Gastrocnemius medialis (tissue), 4 donors: ENCODE measurements around the gene IL20RA. TPM values are rescaled to one million over a fixed set of nuclear protein-coding genes. Genes with fewer than 3 reads are reported as not detected.
"Not testable (repeated sequence)": the region's sequence is repeated elsewhere in the genome, so short reads cannot be mapped to it uniquely, and the experiment has no call there.

Source experiments
- ATAC-seq, 2 donors: fragments of 150-250 bp; one replicate each; pipeline ENCODE4 v1.9.1; 2016
- DNase-seq, 2 donors: peaks; one replicate each; pipeline ENCODE4 v3.0.0-alpha.2; 2019
- H3K27ac ChIP-seq, 4 donors: fragments of 200-600 bp; sonication (generic); 1 replicate in 1 of 4; 2 replicates in 3 of 4; pipeline ENCODE4 v1.5.1; 2016 to 2018; ENCODE audit warnings: mild to moderate bottlenecking in 2 of 4, moderate library complexity in 1 of 4
- H3K27me3 ChIP-seq, 3 donors: fragments of 200-600 bp; sonication (generic) in 2 of 3; 1 replicate in 1 of 3; 2 replicates in 2 of 3; pipeline versions ENCODE4 v1.5.1 to v1.6.0; 2016 to 2019; ENCODE audit warnings: mild to moderate bottlenecking in 1 of 3, moderate library complexity in 1 of 3
- H3K36me3 ChIP-seq, 2 donors: fragments of 200-600 bp; sonication (generic) in 1 of 2; one replicate each; pipeline ENCODE4 v1.5.1; 2017 to 2018
- H3K4me1 ChIP-seq, 2 donors: fragments of 200-600 bp; sonication (generic) in 1 of 2; one replicate each; pipeline ENCODE4 v1.5.1; 2016 to 2017; ENCODE audit warnings: mild to moderate bottlenecking in 2 of 2
- H3K4me3 ChIP-seq, 4 donors: fragments of 200-600 bp; sonication (generic) in 3 of 4; 1 replicate in 1 of 4; 2 replicates in 3 of 4; pipeline ENCODE4 v1.5.1; 2016 to 2019; ENCODE audit warnings: mild to moderate bottlenecking in 2 of 4
- H3K9me3 ChIP-seq, 3 donors: fragments of 200-600 bp; sonication (generic) in 2 of 3; 1 replicate in 1 of 3; 2 replicates in 2 of 3; pipeline ENCODE4 v1.5.1; 2016 to 2019
- POLR2A ChIP-seq, 2 donors: fragments of 450-650 bp; IDR thresholded peaks; one replicate each; pipeline ENCODE4 v1.6.1; 2017; ENCODE audit warnings: antibody characterized with exemption in 2 of 2, mild to moderate bottlenecking in 2 of 2, moderate library complexity in 2 of 2
- in situ Hi-C, 4 donors: fragments of 200-750 bp; cut with MboI; loops; one replicate each; pipeline versions ENCODE4 v1.15.0 to v1.8.0; 2017; ENCODE audit warnings: low sequenced_read_pairs in 4 of 4
- intact Hi-C: fragments of 100-400 bp; cut with DNase I; formaldehyde crosslinking; loops from one replicate; pipeline ENCODE4 v1.15.1; 2023; ENCODE audit warnings: low total_unique reads
- total RNA-seq, 4 donors: library from RNA; depleted of rRNA; stranded (reverse); fragments of >200 nt; gene quantifications; one replicate each; pipeline versions ENCODE4 v1.1.0 to v1.2.3, GENCODE V29; 2016
- TF ChIP-seq, protein P1 (sequence below), 5 experiments: fragments of 450-650 bp in 3 of 5; fragments of 200-600 bp in 2 of 5; sonication (generic) in 2 of 5; IDR thresholded peaks in 4 of 5; conservative IDR thresholded peaks in 1 of 5; 1 replicate in 4 of 5; 2 replicates in 1 of 5; pipeline ENCODE4 v1.5.1; 2016 to 2019; ENCODE audit warnings: antibody characterized with exemption in 5 of 5, mild to moderate bottlenecking in 3 of 5, moderate library complexity in 3 of 5

Gene IL20RA
- total RNA-seq, 4 donors from 2014 or later, result 0.32 to 1.1 TPM; not detected in 2

DNA sequence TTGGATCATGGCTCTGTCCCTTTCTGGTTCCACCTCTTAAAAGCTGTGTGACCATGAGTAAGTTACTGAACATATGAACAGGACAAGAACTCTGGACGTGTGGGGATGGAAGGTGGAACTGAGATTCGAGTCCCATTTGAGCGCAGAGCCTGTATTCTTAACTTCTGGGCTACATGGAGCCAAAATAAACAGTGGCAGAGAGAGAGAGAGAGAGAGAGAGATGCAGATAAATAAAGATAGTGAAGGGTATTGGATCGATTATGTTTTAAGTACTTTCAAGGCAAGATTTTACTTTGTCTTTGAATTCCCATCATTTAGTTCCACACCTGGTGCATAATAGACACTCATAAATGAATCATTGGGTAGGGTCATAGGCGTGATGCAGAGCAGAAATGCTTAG, 82.9 kb downstream of the IL20RA start:
- DNase-seq, result no peak
- no peak for TF ChIP-seq POLR2A (IDR thresholded peaks at IDR 0.05)
- TF ChIP-seq, protein P1, sequence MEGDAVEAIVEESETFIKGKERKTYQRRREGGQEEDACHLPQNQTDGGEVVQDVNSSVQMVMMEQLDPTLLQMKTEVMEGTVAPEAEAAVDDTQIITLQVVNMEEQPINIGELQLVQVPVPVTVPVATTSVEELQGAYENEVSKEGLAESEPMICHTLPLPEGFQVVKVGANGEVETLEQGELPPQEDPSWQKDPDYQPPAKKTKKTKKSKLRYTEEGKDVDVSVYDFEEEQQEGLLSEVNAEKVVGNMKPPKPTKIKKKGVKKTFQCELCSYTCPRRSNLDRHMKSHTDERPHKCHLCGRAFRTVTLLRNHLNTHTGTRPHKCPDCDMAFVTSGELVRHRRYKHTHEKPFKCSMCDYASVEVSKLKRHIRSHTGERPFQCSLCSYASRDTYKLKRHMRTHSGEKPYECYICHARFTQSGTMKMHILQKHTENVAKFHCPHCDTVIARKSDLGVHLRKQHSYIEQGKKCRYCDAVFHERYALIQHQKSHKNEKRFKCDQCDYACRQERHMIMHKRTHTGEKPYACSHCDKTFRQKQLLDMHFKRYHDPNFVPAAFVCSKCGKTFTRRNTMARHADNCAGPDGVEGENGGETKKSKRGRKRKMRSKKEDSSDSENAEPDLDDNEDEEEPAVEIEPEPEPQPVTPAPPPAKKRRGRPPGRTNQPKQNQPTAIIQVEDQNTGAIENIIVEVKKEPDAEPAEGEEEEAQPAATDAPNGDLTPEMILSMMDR (IDR thresholded peaks at IDR 0.05 in 4 of 5, conservative IDR thresholded peaks at IDR 0.05 in 1 of 5), result no peak
- no peaks in the 10 kb centered on the region for H3K4me1 ChIP-seq
- intact Hi-C loops, result no loop called here
- H3K9me3 ChIP-seq, result no peaks in the 10 kb centered on the region
- no peaks in the 10 kb centered on the region for H3K27me3 ChIP-seq
- no peak overlapping the region for H3K4me3 ChIP-seq
- no peak for ATAC-seq
- no peak overlapping the region for H3K27ac ChIP-seq
- no peaks in the 10 kb centered on the region for H3K36me3 ChIP-seq
- in situ Hi-C loops, result loop anchor here in 3 of 4 donors (10.0 to 25.0 kb wide), 2 partner anchors 675 to 683 kb away; no protein-coding TSS in a partner anchor

- in situ Hi-C loops, result loop anchor here in 3 of 4 donors (10.0 to 25.0 kb wide), 2 partner anchors 677 to 684 kb away; no protein-coding TSS in a partner anchor
- H3K4me1 ChIP-seq, result no peaks in the 10 kb centered on the region
- no peaks in the 10 kb centered on the region for H3K27me3 ChIP-seq
- intact Hi-C loops, result no loop called here
- DNase-seq, result no peak
- no peak overlapping the region for H3K4me3 ChIP-seq
- no peak overlapping the region for H3K27ac ChIP-seq
- no peak for ATAC-seq
- H3K9me3 ChIP-seq, result no peaks in the 10 kb centered on the region
- TF ChIP-seq POLR2A (IDR thresholded peaks at IDR 0.05), result no peak
- TF ChIP-seq, protein P1 (IDR thresholded peaks at IDR 0.05 in 4 of 5, conservative IDR thresholded peaks at IDR 0.05 in 1 of 5), result no peak
- no peaks in the 10 kb centered on the region for H3K36me3 ChIP-seq
These were observed 84.0 kb downstream of the IL20RA start for GRCh38 chr6:136960781-136961180.

- H3K9me3 ChIP-seq, DNase-seq, intact Hi-C loops, H3K4me3 ChIP-seq, H3K27me3 ChIP-seq, H3K4me1 ChIP-seq, H3K27ac ChIP-seq, H3K36me3 ChIP-seq, ATAC-seq: not testable (repeated sequence)
- in situ Hi-C loops, result loop anchor here in 3 of 4 donors (10.0 to 25.0 kb wide), 2 partner anchors 677 to 685 kb away; no protein-coding TSS in a partner anchor
These were observed 84.8 kb downstream of the IL20RA start for GRCh38 chr6:136959935-136960334.

- H3K9me3 ChIP-seq, result no peaks in the 10 kb centered on the region
- no peak overlapping the region for H3K4me3 ChIP-seq
- no peaks in the 10 kb centered on the region for H3K4me1 ChIP-seq
- H3K27ac ChIP-seq, result no peak overlapping the region
- intact Hi-C loops (no loop called here), in situ Hi-C loops (loop anchor here in 2 of 4 donors (25.0 kb wide), 1 partner anchor 678 kb away; no protein-coding TSS in a partner anchor)
- TF ChIP-seq, protein P1 (IDR thresholded peaks at IDR 0.05 in 4 of 5, conservative IDR thresholded peaks at IDR 0.05 in 1 of 5), result no peak
- no peak for TF ChIP-seq POLR2A (IDR thresholded peaks at IDR 0.05)
- H3K27me3 ChIP-seq, result no peaks in the 10 kb centered on the region
- ATAC-seq (no peak), DNase-seq (no peak)
- no peaks in the 10 kb centered on the region for H3K36me3 ChIP-seq
These were observed 85.3 kb downstream of the IL20RA start for GRCh38 chr6:136959471-136959891.

- no peaks in the 10 kb centered on the region for H3K9me3 ChIP-seq
- no peaks in the 10 kb centered on the region for H3K27me3 ChIP-seq
- no peaks in the 10 kb centered on the region for H3K36me3 ChIP-seq
- H3K4me3 ChIP-seq, result no peak overlapping the region
- ATAC-seq (no peak), DNase-seq (no peak)
- no peak overlapping the region for H3K27ac ChIP-seq
- in situ Hi-C loops (loop anchor here in 2 of 4 donors (25.0 kb wide), 1 partner anchor 679 kb away; no protein-coding TSS in a partner anchor), intact Hi-C loops (no loop called here)
- no peaks in the 10 kb centered on the region for H3K4me1 ChIP-seq
- TF ChIP-seq, protein P1 (IDR thresholded peaks at IDR 0.05 in 4 of 5, conservative IDR thresholded peaks at IDR 0.05 in 1 of 5), result no peak
- no peak for TF ChIP-seq POLR2A (IDR thresholded peaks at IDR 0.05)
These were observed 86.6 kb downstream of the IL20RA start for GRCh38 chr6:136958168-136958567.
